ENCODE measurements around the gene HIPK2. TPM values are rescaled to one million over a fixed set of nuclear protein-coding genes. Genes with fewer than 3 reads are reported as not detected.

The HIPK2 gene
- polyA plus RNA-seq, 3 donors, result 6.3 to 29.0 (median 23.2) TPM

GRCh38 chr7:139598642-139599041 is 179.2 kb downstream of the HIPK2 start:
- H3K27ac ChIP-seq (ENCODE audit: low read depth, low read length), result no peak overlapping the region
- WGBS, 3 donors, result 24 to 69% (median 68%) methylated on average over 1 of the region's 1 CpG

- H3K27ac ChIP-seq (ENCODE audit: low read depth, low read length), result no peak overlapping the region
- WGBS, 3 donors, result 93 to 98% (median 95%) methylated on average over 5 of the region's 5 CpGs
Observed at GRCh38 chr7:139597028-139597427, 180.8 kb downstream of the HIPK2 start.

- WGBS, 3 donors, result 90 to 97% (median 96%) methylated on average over 17 of the region's 17 CpGs
Observed at GRCh38 chr7:139596626-139597025, 181.2 kb downstream of the HIPK2 start.

GRCh38 chr7:139595806-139596205 is 182.0 kb downstream of the HIPK2 start:
- no peak overlapping the region for H3K27ac ChIP-seq (ENCODE audit: low read depth, low read length)
- WGBS, 3 donors, result 70 to 92% (median 85%) methylated on average over 5 of the region's 5 CpGs

More at GRCh38 chr7:139596626-139597025, 181.2 kb downstream of the HIPK2 start:
- H3K27ac ChIP-seq (ENCODE audit: low read depth, low read length), result no peak overlapping the region

- H3K27ac ChIP-seq (ENCODE audit: low read depth, low read length), result no peak overlapping the region
- WGBS, 3 donors, result 89 to 91% (median 90%) methylated on average over 13 of the region's 13 CpGs
Observed at GRCh38 chr7:139594911-139595476, 182.8 kb downstream of the HIPK2 start.

- no peak overlapping the region for H3K27ac ChIP-seq (ENCODE audit: low read depth, low read length)
- WGBS, 3 donors, result 92 to 99% (median 98%) methylated on average over 2 of the region's 2 CpGs
Observed at GRCh38 chr7:139594090-139594489, 183.7 kb downstream of the HIPK2 start.

- 88 to 97% (median 94%) methylated on average over 4 of the region's 4 CpGs for WGBS, 3 donors
- no peak overlapping the region for H3K27ac ChIP-seq (ENCODE audit: low read depth, low read length)
Observed at GRCh38 chr7:139592801-139593461, 184.9 kb downstream of the HIPK2 start.

- WGBS, 3 donors, result 81 to 94% (median 92%) methylated on average over 3 of the region's 3 CpGs
- no peak overlapping the region for H3K27ac ChIP-seq (ENCODE audit: low read depth, low read length)
Observed at GRCh38 chr7:139591550-139592195, 186.1 kb downstream of the HIPK2 start.

- WGBS, 3 donors, result 93 to 100% (median 98%) methylated on average over 1 of the region's 1 CpG
- H3K27ac ChIP-seq (ENCODE audit: low read depth, low read length), result no peak overlapping the region
Observed at GRCh38 chr7:139589474-139589873, 188.3 kb downstream of the HIPK2 start.

GRCh38 chr7:139588632-139589031 is 189.2 kb downstream of the HIPK2 start:
- H3K27ac ChIP-seq (ENCODE audit: low read depth, low read length), result no peak overlapping the region
- 38 to 69% (median 56%) methylated on average over 7 of the region's 7 CpGs for WGBS, 3 donors

- WGBS, 3 donors, result 95 to 98% (median 96%) methylated on average over 7 of the region's 7 CpGs
- H3K27ac ChIP-seq (ENCODE audit: low read depth, low read length), result no peak overlapping the region
Observed at GRCh38 chr7:139587535-139587934, 190.3 kb downstream of the HIPK2 start.

- no peak overlapping the region for H3K27ac ChIP-seq (ENCODE audit: low read depth, low read length)
- 94 to 98% (median 96%) methylated on average over 3 of the region's 3 CpGs for WGBS, 3 donors
Observed at GRCh38 chr7:139586286-139586685, 191.5 kb downstream of the HIPK2 start.

- H3K27ac ChIP-seq (ENCODE audit: low read depth, low read length), result no peak overlapping the region
- 76 to 87% (median 77%) methylated on average over 5 of the region's 5 CpGs for WGBS, 3 donors
Observed at GRCh38 chr7:139585042-139585441, 192.8 kb downstream of the HIPK2 start.

- 92 to 94% (median 93%) methylated on average over 15 of the region's 15 CpGs for WGBS, 3 donors
- H3K27ac ChIP-seq (ENCODE audit: low read depth, low read length), result no peak overlapping the region
Observed at GRCh38 chr7:139583826-139584553, 193.8 kb downstream of the HIPK2 start.

GRCh38 chr7:139582671-139583155 is 195.1 kb downstream of the HIPK2 start:
- WGBS, 3 donors, result 72 to 91% (median 75%) methylated on average over 14 of the region's 14 CpGs
- no peak overlapping the region for H3K27ac ChIP-seq (ENCODE audit: low read depth, low read length)

- WGBS, 3 donors, result 81 to 89% (median 85%) methylated on average over 14 of the region's 14 CpGs
- H3K27ac ChIP-seq (ENCODE audit: low read depth, low read length), result no peak overlapping the region
Observed at GRCh38 chr7:139582130-139582650, 195.6 kb downstream of the HIPK2 start.

GRCh38 chr7:139580435-139580834 is 197.4 kb downstream of the HIPK2 start:
- H3K27ac ChIP-seq (ENCODE audit: low read depth, low read length), result no peak overlapping the region
- WGBS, 3 donors, result 99% methylated on average over 3 of the region's 3 CpGs

GRCh38 chr7:139576179-139576973 is 201.4 kb downstream of the HIPK2 start:
- no peak overlapping the region for H3K27ac ChIP-seq (ENCODE audit: low read depth, low read length)
- 95 to 96% (median 95%) methylated on average over 11 of the region's 11 CpGs for WGBS, 3 donors
